ENCODE results near the gene MAP3K5.
"Not testable (repeated sequence)": the region's sequence is repeated elsewhere in the genome, so short reads cannot be mapped to it uniquely, and the experiment has no call there.

The MAP3K5 gene

DNA sequence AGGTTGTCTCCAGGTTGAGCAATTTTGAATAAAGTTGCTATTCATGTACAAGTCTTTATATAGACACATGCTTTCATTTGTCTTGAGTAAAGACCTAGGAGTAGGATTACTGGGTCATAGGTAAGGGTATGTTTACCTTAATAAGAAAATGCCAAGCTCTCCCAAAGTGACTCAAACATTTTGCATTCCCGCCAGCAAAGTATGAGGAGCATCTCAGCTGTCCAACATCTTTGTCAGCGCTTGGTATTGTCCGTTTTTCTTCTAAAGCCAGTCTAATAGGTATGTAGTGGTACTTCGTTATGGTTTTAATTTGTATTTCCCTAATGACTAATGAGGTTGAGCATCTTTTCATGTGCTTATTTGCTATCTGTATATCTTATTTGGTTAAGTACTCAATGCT is 67.2 kb downstream of the MAP3K5 start:
- no peak for DNase-seq (ENCODE audit: low read depth, low spot score)

DNA sequence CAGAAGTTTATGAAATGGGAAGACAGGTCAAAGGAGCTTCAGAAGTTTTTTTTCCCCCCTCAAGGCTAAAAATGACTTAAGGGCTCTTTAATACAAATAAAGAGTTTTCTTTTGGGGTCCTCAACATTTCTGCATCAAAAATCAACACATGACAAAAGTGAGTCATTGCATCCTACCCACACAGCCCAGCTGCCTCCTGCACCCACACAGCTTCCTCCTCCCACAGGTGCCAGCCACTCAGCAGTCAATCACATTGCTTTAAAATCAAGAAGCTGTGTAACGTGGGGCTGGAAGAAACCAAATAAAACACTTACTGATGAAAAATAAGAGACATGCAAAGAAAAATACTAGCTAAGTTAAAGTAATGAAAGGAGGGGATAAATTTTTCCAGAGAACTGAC is 68.5 kb downstream of the MAP3K5 start:
- no peak for DNase-seq (ENCODE audit: low read depth, low spot score)

DNA sequence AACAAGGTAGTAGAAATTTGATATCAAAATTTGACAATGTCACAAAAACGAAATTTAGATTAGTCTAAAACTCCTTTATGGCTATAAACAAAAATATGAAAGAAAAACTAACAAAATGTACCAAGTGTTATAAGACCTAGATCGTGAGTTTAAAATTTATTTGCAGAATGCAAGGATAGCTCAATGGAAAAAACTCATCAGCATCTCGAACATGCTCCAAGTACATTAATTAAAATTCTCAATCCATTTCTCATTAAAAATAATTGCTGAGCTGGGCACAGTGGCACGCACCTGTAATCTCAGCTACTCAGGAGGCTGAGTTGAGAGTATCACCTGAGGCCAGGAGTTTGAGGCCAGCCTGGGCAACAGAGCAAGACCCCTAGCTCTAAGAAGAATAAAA is 70.8 kb downstream of the MAP3K5 start:
- DNase-seq (ENCODE audit: low read depth, low spot score), result no peak

DNA sequence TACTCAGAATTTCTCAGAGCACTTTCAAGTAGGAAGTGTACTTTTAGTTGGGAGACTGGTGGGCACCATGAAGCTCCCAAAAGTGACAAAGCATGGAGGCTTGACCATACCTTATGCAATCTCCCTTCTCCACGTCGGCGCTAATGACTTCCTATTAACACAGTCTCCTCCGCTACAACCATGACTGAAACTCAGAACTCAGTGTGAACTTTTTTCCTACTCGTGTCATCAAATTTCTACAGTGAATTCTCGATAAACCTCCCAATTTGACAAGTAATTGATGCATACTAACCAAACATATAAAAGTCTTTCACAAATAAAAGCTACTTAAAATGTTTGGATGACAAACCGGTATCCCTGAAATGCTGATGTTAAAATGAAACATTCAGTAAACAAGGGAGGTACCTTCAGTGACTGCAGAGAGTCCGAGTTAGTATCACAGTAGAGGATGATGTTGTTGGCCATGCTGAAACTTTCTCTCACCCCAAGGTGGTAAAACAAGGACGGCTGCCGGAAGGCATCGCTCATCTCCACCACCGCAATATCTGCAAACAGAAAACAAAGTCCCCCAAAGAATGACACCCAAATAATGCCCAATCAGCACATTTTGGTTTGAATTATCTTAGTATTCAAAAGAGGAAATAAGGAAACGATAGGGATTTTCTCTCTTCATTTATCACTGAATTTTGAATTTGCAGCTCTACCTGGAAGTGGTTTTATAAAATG is 72.1 kb downstream of the MAP3K5 start:
- no peak for DNase-seq (ENCODE audit: low read depth, low spot score)

DNA sequence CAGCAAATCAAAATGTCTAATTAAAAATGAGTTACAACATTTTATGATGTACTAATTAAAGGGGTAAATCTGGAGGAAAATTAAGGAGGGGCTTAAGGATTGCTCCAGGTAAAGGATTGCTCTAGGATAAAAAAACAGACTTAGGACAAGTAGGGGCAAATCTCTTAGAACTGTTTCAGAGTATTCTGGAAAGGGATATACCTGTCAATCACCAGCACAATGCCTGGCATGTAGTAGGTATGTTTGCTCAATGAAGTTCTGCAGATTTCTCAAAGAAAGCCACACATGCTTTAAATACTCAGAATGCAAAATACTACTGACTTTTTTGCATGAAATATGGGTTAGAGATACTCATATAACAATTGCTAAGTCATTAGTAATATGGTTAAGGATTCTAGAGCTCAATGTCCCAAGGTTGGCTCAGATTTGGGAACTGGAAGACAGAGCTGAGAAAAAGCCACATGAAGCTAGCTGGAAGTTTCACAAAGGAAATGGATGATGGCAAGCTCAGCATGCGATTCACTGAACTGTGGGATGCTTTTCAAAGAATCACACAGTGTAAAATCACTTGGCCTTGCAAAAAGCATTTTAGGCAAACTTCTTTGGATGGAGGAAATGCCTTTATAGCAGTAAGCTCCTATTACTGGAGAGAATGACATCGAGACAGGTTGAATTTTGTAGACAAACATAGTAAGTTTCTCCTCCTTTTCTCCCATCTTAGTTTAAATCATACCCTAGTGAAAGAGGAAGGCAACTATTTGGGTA is 72.8 kb downstream of the MAP3K5 start:
- no peak for DNase-seq (ENCODE audit: low read depth, low spot score)

DNA sequence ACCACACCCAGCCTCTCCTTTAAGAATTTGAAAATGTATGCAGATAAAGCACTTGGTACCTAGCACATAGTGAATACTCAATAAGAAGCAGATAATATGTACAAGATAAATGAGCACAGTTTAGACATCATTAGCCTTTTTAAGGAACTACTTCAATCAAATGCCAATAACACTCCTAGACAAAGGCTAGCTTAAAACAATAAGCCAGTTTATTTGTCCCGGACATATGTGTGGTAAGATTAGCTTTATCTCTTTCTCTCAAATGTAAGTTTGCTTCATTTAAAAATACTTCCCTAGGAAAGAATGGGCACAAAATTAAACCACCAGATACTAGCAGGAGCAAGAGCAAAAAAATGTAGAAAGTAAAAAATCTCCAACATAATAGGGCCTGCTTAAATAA is 73.8 kb downstream of the MAP3K5 start:
- no peak for DNase-seq (ENCODE audit: low read depth, low spot score)

DNA sequence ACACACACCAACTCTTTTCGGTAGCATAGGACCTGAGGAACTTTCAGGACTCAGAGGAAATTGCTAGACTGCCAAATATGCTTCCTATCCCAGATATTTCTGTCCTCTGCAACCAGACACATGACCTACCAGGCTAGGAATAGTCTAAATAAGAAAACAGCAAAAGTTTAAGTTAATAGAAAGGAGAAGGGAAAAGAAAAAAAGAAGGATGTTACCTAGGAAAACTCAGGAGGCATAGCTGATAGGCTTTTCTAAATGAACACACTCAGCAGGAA is 74.6 kb downstream of the MAP3K5 start:
- no peak for DNase-seq (ENCODE audit: low read depth, low spot score)

DNA sequence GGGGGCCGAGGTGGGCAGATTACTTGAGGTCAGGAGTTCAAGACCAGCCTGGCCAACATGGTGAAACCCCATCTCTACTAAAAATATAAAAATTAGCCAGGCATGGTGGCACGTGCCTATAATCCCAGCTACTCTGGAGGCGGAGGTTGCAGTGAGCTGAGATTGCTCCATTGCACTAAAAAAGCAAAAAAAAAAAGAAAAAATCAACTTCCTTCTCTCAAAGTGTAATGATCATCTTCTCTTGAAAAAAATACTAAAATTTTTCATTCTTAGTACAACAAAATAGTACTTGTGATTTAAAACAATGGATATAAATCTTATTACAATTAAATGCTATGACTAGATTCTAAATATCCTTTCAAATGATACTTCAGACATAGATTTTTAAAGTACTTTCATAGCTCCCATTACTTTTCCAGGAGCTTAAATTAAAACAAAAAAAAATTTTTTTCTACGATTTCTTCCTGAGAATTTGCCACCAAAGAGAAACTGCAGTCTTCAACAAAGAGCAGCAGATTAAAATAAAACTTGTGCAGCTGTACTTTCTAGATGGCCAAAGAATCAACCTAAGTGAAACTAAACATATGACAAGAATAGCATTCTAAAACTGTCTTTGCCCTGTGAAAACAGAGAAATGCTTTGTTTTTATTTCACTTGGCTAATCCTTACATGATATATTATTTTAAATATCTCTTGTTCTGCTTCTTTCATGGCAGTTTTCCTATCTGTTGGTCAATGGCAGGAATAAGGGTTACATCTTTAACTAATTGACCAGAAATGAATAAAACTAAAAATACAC is 75.2 kb downstream of the MAP3K5 start:
- no peak for DNase-seq (ENCODE audit: low read depth, low spot score)

DNA sequence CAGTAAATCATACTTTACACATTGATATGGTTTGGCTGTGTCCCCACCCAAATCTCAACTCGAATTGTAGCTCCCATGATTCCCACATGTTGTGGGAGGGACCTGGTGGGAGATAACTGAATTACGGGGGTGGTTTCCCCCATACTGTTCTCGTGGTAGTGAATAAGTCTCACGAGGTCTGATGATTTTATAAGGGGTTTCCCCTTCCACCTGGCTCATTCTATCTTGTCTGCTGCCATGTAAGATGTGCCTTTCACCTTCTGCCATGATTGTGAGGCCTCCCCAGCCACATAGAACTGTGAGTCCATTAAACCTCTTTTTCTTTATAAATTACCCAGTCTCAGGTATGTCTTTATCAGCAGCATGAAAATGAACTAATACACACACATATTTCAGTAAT is 79.6 kb downstream of the MAP3K5 start:
- not testable (repeated sequence) for DNase-seq (ENCODE audit: low read depth, low spot score)

DNA sequence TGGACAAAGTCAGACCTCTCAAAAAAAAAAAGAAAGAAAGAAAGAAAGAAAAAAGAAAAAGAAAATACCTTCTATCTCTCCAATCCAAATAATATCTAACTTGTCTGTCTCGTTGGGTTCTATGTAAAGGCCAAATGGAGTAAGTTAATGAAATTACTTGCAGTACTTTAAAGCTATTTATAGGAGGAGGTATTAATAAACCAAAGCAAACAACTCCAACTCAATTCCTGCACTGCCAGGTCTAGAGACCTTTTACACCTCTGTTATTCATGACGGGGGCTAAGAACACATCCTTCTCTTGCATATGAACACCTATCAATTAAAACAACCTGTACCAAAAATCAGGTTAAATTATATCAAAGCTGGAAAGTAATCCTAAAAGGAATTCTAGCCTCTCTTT is 80.6 kb downstream of the MAP3K5 start:
- no peak for DNase-seq (ENCODE audit: low read depth, low spot score)

DNA sequence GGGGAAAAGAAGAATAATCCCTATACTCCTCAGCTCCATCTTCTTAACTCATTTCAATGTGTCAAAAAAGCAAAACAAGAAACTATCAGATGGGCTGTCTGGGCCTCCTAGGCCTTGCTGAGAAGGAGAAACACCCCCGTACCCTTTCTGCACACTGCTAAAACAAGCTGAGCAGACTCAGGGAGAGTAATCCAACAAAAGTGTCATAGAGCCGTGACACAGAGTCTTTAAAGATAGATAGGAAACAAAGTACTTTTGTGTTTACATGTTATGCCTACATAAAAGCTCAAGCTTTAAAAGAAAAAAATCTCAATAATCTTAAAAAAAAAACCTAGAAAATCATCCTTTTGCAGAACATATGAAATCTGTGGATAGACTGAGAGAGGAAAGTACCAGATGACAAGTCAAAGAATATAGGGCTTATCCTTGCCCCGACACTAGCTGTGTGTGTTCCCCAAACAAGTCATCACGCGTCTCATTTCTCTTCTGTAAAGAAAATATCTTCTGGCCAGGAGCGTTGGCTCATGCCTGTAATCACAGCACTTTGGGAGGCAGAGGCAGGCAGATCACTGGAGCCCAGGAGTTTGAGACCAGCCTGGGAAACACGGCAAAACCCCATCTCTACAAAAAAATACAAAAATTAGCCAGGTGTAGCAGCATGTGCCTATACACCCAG is 81.3 kb downstream of the MAP3K5 start:
- no peak for DNase-seq (ENCODE audit: low read depth, low spot score)

DNA sequence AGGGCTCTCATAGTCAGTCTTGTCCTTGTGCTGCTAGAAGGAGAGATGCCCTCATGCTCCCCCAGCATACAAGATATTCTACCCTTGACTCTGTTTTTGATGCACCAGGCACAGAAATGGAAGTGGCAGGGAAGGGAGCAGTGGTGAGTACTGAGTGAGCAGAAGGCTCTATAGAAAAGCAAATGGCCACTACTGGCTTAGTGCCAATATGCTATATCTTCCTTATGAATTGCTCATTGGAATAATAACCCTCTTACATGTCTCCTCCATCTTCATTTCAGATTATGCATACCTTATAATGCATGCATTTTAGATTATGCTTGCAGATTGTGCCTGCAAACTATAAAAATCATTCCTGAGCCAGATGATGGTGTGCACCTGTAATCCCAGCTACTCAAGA is 82.8 kb downstream of the MAP3K5 start:
- no peak for DNase-seq (ENCODE audit: low read depth, low spot score)

DNA sequence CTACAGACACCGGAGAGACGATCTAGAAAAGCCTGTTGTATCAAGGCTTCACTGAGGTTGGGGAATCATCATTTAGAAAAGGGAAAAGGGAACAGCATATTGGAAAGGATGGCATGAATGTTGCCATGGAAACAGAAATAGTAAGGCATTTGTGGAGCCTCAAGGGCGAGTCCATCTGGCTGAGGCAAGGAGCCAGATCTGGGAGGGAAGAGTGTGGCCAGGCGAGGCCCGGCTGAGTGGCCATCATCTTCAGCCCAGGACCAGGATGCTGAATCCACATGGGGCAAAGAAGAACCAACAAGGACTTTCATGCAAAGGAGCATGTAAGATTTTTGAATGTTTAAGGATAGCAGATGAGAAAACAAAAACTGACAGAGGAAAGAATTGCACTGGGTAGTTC is 85.8 kb downstream of the MAP3K5 start:
- DNase-seq (ENCODE audit: low read depth, low spot score), result no peak

DNA sequence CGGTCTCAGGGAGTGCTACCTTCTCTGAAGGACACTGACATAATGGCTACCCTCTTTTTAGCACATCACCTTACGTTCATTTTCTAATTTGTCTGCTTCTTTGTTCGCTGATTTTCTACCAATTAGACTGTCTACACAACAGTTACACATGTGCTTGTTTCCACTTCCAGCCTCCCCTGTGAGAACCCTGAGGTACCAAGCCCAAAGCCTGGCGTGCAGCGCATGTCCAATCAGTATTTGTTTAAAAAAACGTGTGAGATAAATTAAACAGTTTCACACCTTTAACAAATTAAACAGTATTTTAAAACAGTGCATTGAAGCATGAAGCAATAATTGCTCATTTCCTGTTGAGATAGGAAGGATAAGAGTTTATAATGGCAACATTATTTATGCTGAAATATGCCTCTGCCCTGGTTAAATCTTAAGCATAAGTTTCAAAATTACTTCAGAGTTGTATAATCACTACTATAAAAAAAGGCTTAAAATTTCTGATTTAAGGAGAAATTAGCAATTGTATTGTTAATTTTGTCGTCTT is 88.9 kb downstream of the MAP3K5 start:
- DNase-seq (ENCODE audit: low read depth, low spot score), result no peak

DNA sequence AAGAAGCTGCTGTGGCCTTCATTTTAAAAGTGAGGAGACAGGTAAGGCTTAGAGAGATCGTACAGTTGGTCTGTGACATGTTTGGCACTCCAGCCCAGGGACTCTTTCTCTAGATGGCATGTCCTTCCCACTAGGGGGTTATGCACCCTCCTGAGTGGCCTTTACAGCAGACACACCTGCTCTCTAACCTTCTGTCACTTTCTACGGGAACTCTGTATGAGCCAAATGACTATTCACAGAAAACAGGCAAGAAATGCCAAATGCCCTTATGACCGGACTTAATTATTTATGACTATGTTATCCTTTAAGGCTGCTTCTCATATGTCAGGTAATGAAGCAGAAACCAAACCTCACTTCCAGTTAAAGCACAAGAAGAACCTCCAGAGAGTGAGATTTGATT is 91.2 kb downstream of the MAP3K5 start:
- no peak for DNase-seq (ENCODE audit: low read depth, low spot score)

DNA sequence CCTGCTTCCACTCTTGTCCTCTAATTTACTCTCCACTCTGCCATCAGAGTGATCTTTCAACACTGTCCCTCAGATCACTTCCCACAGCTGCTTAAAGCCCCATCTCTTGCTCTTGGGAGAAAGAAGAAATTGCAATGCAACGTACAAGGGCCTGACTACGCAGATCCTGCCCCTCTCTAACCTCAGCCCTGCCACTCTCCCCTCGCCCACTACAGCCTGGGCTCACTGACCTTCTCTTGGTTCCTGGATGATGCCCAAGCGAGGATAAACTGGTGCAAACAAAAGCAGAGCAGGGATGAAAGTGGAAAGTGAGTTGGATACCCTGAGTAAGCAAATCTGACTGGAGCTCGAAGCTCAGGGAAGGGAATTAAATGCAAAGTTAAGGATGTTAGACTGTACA is 92.9 kb downstream of the MAP3K5 start:
- no peak for DNase-seq (ENCODE audit: low read depth, low spot score)

DNA sequence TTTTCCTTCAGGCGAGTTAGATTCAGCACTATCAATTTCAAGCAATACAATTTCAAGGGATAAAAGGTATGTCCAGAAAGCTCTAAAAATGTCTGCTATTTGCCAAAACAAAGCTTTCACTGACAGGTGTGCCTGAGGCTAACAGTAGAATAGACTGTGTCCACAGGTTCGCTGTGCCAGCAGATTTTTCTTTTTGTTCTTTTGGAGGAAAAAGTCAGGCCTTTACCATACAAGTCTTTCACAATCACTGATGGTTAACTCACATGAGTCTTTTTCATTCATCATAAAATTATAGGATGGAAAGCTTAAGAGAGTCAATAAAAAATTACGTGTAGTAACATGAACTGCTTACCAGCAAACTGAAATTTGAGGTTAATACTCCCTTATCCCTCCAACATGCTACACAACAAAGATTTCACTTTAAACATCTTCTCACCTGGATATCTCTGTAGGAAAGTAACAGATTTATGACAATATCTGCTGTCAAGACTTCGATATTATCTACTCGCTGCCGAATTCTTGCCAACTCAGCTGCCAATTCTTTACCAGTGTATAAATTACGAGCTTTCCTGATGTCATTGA is 95.4 kb downstream of the MAP3K5 start:
- DNase-seq (ENCODE audit: low read depth, low spot score), result peak; percentile 26

DNA sequence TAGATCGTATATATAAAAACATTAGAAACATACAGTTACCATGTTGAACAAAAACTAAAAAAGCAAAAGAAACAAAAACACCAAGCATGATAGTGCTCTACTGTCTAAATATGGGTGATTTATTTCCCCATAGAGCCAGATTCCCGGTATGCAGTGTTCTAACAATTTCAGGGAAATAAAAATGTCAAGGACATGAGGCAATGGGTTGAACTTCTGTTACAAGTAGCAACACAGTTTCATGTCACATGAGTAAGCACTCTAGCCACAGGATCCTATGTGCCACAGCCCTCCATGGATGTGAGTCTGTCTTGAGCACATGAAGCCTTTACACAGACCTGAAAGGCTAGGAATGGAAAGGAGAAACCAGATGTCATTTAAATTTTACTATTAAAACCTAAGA is 96.0 kb downstream of the MAP3K5 start:
- no peak for DNase-seq (ENCODE audit: low read depth, low spot score)

DNA sequence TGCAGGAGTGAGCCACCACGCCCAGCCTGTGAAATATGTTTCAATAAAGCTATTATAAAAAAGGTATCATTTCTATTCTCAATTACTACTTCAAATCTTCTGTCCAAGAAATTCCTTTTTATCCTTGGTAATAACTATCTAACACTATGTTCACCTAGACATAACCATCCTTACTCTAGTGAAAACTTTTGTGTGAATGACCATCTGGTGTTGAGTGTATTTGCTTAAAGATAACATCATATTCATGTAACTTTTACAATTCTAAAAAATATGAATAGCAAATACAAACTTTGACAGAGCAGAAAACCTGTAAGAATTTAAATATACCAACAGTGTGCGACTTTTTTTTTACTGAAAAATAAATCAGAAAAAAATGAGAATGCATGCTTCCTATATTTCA is 96.9 kb downstream of the MAP3K5 start:
- DNase-seq (ENCODE audit: low read depth, low spot score), result no peak

DNA sequence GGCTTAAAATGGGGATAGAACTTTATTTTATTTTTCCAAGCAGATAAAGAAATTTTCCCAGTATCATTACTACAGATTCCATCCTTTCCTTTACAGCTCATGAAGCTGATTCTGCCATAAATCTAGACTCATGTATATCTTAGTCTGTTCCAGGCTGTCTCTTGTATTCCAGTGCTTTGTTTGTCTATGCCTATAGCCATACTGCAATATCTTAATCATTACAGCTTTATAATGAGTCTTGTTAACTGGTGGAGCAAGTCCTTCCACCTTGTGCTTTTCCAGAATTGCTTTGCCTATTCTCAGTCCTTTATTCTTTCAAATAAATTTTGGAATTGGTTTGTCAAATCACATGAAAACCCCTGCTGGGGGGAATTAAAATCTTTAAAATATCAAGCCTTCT is 99.2 kb downstream of the MAP3K5 start:
- no peak for DNase-seq (ENCODE audit: low read depth, low spot score)

DNA sequence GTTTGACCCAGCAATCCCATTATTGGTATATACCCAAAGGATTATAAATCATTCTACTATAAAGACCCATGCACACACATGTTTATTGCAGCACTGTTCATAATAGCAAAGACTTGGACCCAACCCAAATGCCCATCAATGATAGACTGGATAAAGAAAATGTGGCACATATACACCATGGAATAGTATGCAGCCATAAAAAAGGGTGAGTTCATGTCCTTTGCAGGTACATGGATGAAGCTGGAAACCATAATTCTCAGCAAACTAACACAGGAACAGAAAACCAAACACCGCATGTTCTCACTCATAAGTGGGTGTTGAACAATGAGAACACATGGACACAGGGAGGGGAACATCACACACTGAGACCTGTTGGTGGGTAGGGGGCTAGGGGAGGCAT is 104.4 kb downstream of the MAP3K5 start:
- DNase-seq (ENCODE audit: low read depth, low spot score), result not testable (repeated sequence)
